NCI-H2171 treated with DMSO at 0.1 percent for 48 hours (cell line): ENCODE data around the gene PMPCA.
"Not testable (repeated sequence)": the region's sequence is repeated elsewhere in the genome, so short reads cannot be mapped to it uniquely, and the experiment has no call there.

Source experiments
- DNase-seq: peaks from one replicate; lab custom pipeline; 2025; lab: John Stamatoyannopoulos, UW

The PMPCA gene

DNA sequence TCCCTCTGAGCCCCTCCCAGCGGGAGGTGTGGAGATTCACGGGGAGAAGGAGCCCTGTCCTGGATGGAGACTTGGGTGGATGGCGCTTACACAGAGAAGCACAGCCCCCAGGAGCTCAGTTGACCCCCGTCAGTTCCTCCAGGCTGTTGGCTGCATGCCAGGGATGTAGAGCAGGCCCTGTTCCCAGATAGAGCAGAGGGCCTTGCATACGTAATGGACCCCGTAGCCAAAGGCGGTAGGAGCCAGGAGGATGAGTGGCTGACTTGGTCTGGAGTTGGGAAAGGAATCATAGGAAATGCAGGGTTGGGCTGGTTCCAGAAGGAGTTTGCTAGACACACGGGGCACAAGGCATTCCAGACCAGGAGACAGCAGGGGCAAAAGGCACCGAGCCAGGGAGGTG is 2.5 kb downstream of the PMPCA start:
- DNase-seq = no peak

DNA sequence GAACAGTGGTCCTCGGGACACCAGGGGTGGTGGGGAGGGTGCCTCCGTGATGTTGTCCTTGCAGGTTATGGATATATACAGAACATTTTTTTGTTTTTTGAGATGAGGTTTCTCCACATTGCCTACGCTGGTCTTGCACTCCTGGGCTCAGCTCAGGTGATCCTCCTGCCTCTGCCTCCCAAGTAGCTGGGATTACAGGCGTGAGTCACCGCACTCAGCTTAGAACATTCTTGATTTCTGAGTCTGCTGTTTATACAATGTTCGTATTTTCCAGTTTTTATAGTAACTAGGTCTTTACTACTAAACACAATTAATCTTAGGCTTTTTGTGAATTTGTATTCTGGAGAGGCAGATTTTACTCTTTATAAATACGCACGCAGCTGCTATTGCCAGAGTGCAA is 6.0 kb downstream of the PMPCA start:
- no peak for DNase-seq

DNA sequence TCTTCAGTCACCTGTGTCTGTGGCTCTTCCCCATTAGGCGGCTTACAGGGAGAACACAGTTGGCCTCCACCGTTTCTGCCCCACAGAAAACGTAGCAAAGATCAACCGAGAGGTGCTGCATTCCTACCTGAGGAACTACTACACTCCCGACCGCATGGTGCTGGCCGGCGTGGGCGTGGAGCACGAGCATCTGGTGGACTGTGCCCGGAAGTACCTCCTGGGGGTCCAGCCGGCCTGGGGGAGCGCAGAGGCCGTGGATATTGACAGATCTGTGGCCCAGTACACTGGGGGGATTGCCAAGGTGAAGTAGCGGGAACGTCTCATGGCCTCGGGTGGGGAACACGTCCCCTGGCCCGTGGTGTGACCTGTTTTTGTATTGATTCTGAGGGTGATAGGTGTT is 6.5 kb downstream of the PMPCA start:
- DNase-seq = no peak

DNA sequence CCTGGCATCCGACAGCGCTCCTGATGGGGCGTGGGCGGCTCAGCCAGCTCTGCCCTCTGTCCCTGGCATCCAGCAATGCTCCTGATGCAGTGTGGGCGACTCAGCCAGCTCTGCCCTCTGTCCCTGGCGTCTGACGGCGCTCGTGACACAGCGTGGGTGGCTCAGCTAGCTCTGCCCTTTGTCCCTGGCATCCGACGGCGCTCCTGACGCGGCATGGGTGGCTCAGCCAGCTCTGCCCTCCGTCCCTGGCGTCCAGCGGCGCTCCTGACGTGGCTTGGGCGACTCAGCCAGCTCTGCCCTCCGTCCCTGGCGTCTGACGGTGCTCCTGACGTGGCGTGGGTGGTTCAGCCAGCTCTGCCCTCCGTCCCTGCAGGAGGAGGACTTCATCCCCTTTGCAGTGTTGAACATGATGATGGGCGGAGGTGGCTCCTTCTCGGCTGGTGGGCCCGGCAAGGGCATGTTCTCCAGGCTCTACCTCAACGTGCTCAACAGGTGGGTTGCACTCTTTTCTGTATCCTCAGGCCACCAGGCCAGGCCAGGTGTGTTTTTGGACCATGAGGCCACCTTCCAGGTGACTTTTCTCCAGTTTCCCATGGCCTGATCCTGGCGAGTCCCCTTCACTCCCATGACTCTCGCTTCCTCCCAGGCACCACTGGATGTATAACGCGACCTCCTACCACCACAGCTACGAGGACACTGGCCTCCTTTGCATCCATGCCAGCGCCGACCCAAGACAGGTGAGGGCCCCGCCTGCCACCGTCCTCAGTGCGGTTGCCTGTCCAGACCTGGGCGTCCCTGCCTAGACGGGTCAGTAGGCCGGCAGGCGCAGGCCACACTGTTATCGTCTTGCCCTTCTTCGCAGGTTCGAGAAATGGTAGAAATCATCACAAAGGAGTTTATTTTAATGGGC is 8.0 kb downstream of the PMPCA start:
- DNase-seq = no peak

DNA sequence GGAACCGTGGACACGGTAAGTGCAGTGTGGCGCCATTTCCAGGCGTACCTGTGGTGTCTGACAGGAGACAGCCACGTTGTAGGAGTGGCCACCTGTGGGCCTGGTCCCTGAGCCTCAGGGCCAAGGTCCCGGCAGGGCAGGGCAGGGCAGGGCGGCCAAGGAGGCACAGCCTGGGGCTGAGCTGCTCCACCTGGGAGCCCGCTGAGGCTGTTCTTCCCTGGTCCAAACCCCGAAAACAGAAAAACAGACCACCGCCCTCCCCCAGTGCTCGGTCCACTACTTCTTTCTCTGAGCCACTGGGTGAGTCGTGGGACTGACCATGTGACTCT is 8.6 kb downstream of the PMPCA start:
- DNase-seq = no peak

DNA sequence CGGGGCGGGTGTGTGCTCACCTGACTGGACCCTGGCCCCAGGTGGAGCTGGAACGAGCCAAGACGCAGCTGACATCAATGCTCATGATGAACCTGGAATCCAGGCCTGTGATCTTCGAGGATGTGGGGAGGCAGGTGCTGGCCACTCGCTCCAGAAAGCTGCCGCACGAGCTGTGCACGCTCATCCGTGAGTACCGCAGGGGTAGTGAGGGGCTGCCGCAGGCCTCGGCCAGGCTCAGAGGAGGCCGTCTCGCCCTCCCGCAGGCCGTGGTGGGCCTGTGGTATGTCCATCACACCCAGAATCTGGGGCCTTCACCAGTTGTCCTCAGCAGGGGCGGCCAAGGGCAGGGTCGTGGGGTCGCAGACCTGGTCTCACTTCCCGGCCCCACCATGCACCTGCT is 11.3 kb downstream of the PMPCA start:
- no peak for DNase-seq

DNA sequence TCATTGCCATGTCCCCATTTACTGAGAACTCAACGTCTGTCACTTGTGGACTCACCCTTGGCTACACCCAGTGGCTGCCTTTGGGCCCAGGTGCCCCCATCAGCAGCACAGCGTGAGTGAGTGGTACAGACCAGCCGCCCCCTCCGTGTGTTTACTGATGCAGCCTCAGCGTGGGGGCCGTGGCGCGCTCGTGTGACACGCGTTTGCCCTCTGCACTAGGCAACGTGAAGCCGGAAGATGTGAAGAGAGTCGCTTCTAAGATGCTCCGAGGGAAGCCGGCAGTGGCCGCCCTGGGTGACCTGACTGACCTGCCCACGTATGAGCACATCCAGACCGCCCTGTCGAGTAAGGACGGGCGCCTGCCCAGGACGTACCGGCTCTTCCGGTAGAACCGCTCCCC is 12.4 kb downstream of the PMPCA start:
- DNase-seq = no peak

DNA sequence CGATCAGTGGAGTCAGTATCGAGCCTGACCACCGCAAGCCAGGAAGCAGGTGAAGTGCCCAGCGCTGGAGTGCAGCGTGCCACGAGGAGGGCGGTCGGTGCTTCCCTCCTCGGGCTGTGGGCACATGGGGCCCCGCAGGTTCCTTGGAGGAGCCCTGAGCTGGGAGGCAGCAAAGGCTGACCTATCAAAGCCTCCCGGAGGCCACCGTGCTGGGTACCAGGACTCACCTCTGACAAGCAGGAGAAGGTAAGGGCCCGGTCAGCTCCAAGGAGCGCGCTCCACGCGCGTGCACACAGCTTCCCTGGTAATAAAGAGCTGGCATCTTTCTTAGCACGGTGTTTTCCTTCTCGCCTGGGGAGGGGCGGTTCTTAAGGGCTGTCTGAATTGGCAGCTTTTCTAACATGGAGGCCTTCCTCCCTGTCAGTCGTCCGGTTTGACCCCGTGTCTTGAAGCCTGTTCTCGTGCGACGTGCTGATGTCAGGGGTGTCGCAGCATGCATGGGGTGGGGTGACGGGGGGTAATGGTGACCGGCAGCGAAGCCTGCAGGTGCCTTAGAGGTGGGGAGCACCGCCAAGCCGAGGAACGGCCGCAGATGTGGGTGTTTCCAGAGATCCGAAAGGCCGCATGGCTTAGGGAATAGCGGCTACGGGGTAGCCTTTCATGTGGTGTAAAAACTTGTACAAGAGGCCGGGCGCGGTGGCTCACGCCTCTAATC is 13.1 kb downstream of the PMPCA start:
- no peak for DNase-seq

DNA sequence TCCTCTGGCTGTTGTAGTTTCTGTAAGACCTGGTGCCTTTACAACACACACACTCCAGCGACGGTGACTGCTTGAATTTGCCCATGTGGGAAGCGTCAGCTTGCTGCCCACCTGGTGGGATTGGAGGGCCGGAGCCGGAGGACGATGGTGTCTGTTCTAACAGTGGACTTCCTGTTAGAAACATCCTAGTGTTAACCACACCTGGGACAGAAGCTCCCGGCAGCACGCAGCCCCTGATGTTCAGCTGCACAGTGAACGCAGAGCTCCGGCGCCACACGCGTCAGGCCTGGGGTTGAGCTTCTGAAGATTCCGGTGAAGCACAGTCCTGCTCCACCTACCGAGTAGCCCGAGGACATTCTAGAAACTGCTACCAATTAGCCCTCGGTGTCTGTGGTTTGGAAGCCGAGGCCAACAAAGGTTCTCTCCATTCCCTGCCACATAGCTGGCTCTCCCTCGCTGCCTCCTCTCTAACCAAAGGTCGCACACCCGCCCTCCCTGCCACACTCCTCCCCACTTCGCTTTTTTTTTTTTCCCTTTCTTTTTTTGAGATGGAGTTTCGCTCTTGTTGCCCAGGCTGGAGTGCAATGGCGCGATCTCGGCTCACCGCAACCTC is 14.4 kb downstream of the PMPCA start:
- DNase-seq = no peak

DNA sequence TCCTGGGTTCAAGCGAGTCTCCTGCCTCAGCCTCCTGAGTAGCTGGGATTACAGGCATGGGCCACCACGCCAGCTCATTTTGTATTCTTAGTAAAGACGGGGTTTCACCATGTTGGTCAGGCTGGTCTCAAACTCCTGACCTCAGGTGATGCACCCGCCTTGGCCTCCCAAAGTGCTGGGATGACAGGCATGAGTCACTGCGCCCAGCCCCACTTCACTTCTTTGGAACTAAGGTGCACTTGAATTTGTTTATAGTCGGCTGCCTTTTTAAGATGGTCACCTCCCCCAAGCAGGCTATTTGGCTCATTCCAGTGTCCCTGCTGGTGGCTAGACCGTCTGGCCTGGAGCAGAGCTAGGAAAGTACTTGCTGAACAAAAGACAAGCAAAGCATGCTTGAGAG is 14.9 kb downstream of the PMPCA start:
- not testable (repeated sequence) for DNase-seq

DNA sequence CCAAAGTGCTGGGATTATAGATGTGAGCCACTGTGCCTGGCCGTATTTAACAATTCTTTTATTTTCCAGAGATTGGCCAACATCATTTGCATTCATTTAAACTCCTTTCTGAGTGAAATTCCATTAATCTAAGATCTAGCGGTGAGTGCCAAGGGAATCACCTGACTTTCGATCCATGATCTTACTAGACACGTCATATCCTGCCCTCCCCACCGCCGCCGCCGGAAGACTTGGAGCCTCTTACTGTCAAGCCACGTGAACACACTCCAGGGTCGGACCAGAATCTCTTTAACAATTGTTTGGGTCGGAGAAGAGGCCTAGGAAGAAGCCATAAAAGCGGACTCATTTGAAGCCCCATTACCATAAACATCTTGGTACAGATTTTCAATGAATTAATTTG is 16.3 kb downstream of the PMPCA start:
- no peak for DNase-seq

DNA sequence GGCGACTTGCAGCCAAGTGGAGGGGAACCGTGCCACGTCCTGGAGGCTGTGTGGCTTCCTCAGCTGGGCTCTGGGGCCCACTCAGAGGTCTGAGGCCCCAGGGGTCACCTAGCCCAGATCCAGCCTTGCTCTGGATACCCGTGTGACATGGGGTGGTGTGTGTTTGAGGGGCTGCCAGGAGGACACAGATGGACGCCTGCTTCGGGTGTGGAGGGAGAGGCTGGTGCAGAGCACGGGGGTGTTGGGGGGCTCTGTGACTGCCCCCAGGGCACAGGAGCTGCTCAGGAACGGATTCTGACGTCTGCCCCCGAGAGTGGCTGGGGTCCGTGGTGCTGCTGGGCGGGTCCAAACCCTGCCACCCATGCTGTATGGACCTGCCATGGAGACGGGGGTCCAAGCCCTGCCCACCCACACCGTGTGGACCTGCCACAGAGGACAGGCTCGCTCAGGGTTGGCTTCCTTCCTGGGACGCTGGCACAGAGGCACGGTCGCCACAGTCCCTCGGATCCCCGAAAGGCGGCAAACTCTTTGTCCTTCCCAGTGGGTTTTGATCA is 18.7 kb downstream of the PMPCA start:
- DNase-seq = no peak

DNA sequence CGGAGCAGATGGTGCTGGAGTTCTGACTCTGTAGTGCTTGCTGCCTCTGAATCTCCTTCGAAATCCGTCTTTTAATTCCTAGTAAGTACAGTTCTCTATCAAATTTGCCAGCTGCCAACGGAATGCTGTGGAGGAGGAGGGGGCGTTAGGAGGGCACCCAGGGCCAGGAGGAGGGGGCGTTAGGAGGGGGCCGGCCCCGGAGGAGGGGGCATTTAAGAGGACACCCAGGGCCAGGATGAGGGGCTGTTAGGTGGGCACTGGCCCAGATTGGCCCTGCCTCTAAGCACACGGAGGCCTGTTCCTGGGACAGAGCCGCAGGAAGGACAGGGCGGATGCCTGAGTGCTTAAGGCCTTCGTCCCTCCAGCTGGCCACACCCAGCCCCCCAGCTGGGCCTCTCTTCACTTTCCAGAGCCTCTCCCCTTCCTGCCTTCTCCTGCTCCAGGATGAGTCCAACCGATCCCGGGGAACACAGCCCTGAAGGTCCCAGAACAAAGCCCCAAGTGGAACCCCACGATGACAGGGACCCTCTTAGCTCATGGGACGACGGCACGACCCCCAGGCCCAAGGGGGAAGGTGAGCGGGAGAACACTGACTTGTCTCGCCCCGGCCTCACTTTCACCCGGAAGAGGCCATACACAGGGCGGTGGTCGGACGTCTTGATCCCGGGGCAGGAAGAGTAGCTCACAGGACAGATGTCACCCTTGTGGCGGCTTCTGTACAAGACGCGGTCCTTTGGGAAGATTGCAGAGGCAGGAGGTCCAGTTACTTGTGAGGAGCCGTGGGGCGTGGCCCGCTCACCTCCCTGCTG is 19.4 kb downstream of the PMPCA start:
- DNase-seq = no peak

DNA sequence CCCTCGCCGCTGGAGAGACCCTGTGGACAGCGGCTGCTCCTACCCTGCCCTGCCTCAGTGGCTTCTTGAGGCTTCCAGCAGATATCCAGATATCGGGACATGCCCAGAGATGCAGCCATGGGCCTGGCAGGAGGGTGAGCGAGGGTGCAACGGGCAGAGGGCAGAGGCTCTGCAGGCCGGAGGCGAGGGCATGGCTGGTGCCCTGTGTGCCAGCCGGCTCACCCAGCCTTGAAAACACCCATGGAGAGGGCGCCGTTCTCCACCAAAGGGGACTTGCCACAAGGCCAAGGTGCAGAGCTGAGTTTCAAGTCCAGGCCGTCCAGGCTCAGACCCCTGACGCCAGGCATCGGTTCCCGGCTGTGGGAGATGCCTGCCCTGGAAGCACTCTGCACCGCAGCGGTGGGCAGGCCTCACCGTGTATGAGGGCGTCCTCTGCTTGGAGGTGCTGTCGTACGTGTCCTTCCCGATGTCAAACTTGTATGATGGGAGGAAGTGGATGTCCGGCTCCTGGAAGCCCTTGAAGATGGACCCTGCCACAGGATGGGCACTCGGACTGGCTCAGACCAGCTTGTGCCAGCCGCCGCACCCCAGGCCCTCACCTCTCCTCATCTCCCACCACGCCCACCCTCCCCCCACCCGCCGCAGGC is 20.3 kb downstream of the PMPCA start:
- DNase-seq = no peak

DNA sequence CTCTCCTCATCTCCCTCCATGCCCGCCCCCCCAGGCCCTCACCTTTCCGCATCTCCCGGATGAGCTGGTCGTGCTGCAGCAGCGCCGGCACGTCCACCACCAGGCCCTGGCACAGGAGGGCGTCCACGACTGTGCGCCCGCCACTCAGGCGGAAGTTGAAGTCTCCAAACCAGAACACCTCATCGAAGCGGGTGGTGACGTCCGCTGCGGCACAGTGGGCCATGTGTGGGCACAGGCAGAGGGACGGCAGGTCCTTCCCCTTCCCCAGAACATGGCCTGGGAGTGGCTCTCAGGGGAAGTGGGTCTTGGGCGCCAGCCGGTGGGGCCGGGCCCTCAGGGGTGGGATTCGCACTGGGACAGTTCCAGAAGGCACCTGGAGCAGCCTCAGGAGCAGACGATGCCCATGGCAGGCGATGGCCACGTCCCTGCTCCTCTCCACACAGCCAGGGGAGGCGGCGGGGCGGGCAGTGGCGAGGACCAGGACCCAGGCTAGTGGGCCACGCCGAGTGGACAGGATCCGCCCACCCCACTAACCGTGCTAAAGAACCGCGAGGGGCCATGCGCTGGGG is 21.4 kb downstream of the PMPCA start:
- DNase-seq = no peak

DNA sequence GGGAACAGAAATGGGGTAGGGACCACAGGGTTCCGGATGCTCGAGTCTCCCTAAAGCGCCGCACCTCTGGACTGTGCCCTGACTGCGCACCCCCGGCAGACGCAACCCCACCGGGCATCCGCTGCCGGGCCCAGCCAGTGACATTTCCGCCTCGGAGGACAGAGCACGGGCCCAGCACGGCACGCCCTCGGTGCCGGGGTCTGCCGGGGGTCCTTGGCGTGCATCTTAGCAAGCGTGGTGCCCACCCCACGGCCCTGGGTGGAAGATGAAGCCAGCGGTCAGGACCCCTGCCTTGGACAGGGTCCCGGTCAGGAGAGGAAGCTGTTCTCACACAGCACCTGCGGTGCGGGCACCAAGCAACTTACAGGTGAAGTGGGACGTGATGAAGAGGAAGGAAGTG is 22.1 kb downstream of the PMPCA start:
- no peak for DNase-seq

DNA sequence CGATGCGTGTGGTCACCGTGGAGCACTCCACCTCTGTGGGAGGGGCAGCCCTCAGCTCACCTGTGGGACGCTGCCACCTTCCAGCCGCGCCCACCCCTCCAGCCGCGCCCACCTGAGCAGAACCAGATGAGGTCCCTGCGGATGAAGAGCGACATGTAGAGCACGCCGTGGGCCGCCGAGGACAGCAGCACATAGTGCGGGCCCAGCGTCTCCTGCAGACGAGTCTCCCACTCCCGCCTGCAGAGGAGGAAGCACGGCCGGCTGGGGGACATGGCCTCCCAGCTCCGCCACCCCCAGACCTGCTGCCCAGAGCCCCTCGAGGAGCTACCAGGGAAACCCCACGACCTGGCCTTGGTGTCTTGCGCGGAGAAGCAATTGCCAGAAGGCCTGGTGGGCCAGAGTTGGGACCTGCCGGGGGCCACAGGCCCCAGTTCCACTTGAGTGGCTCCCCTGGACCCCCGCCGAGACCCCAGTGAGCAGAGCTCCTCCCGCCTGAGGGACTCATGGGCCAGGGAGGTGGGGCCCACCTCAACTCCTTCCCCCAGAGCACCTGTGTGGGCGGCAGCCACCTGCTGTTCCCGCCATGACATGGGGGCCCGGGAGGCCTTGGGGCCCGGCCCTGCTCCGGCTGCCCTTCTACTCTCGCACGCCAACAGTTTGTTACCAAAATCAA is 22.7 kb downstream of the PMPCA start:
- DNase-seq = no peak

DNA sequence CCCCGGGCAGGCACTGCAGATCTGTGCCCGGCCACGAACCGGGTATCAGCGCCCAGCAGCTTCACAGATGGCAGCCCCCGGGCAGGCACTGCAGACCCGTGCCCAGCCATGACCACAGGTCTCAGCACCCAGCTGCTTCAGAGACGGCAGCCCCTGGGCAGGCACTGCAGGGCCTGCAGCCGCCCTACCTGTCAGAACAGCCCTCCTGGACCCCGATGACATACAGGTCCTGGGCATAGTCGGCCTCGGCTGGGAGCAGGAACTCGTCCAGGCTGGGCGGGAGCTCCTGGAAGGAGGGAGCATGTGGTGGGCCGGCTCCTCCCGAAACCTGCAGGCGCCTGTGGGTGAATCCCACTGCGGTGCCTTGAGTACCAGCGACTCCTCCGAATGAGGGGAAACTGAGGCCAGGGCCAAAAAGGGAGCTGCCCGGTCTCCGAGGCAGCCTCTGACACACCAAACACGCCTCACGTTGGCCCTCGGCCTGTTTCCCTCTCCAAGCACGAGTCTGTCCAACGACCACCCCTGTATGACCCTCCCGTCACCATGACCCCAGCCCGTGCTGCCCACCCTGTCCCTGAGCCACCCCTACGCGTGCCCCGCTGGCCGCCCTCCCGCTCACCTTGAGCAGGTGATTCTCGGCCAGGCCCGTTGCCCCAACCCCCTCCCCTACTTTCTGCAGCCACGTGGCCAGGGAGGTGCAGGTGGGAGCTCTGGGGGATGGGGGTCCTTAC is 23.6 kb downstream of the PMPCA start:
- no peak for DNase-seq

DNA sequence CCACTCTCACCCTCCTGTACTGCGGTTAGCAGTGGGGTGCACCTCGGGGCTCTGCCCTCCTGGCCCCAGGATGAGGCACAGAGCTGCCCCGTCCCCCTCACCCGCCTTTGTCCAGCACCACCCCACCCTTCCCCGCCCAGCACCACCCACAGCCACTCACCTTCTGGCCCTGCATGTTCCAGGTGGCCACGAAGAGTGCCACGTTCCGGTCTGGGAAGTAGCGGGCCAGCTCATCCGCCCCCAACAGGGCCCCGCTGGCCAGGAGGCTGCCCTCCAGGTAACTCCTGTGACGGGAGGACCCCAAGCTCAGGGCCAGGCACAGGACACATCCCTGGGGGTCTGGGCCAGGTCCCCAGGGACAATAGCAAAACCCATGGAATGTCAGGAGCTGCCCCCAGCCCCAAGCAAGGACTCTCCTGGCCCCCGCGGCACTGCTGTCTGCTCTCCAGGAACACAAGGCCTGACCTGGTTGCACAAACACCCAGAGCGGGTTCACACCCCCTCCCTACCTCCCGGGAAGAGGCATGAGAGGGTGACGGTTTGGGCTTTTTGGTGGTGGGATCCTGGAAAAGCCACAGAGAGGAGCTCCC is 24.2 kb downstream of the PMPCA start:
- DNase-seq = no peak
